AML-193 (cell line): Measurements from ENCODE around the gene KIAA1217.
"Not testable (repeated sequence)": the region's sequence is repeated elsewhere in the genome, so short reads cannot be mapped to it uniquely, and the experiment has no call there.

Experiments used
- DNase-seq, 2 experiments: peaks; one replicate each; lab custom pipeline; 2025; lab: John Stamatoyannopoulos, UW

The KIAA1217 gene

DNA sequence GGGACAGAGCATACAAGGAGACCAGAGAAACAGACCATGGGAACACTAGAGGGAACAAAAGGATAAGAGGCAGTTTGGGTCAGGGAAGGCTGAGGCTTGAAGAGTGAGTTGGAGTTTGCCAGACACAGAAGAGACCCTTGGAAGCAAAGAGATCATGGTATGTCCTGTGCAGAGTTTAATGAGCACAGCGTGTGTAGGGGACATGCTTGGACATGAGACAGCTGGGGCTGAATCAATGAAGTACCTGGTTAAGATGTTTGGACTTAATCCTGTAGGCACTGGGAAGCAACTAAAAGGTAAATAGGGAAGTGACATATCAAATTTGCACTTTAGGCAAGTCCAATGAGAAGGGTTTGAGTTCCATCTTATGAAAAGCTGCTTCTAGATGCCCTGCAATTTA lies 79.6 kb downstream of the KIAA1217 start:
- no peak for DNase-seq

DNA sequence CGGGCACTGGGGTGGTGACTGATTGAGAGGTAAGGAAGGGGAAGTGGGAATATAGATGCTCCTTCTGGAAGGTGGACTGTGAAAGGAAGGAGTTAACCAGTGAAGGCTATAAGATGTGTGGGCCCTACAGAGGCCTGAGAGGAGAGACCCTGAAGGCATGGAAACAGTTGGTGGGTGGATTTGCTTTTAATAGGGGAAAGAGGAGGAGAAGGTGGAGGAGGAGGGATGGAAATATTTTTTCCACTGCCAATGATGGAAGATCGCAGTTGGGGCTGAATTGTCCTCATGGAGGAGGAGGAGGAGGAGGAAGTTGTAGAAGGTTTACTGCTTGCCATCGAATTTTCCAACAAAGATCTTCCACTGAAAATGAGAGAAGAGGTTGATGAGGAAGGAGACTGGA lies 80.3 kb downstream of the KIAA1217 start:
- no peak for DNase-seq

GRCh38 chr10:24292304-24293293 lies 83.7 kb downstream of the KIAA1217 start:
- no peak for DNase-seq

- no peak for DNase-seq
These were observed 90.8 kb downstream of the KIAA1217 start for GRCh38 chr10:24299578-24300260.

DNA sequence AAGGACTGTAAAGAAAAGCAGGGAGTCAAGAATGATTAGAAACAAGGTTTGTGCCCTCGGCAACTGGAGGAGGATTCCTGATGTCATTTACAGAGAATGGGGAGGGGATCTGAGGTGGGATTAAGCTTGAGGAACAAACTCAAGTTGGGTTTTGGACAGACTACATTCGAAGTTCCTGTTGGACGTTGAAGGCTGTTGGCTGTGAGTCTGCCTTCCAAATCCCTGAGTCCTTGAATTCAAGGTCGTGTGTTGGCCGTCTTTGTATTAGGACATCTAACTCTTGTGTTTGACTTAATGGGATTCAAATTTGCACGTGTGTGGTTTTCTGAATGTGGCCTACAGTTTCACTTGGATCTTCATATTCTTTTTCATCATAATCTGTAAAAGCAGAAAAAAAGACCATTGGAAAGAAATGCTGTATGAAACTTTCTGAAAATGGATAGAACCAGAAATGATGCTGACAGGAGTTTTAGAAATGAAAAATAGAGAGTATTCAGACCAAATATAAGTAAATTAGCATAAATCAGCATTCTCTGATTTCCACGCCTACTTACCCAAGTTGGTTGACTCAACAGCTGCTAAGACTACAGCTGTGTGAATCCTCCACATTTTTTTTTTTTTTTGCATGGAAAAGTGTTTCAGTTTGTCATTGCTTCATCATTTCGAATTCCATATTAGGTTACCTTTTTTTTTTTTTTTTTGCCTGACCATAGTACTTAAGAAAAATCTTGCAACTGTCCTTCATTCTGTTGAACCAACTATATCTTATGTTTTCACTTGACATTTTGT lies 94.8 kb downstream of the KIAA1217 start:
- no peak for DNase-seq

DNA sequence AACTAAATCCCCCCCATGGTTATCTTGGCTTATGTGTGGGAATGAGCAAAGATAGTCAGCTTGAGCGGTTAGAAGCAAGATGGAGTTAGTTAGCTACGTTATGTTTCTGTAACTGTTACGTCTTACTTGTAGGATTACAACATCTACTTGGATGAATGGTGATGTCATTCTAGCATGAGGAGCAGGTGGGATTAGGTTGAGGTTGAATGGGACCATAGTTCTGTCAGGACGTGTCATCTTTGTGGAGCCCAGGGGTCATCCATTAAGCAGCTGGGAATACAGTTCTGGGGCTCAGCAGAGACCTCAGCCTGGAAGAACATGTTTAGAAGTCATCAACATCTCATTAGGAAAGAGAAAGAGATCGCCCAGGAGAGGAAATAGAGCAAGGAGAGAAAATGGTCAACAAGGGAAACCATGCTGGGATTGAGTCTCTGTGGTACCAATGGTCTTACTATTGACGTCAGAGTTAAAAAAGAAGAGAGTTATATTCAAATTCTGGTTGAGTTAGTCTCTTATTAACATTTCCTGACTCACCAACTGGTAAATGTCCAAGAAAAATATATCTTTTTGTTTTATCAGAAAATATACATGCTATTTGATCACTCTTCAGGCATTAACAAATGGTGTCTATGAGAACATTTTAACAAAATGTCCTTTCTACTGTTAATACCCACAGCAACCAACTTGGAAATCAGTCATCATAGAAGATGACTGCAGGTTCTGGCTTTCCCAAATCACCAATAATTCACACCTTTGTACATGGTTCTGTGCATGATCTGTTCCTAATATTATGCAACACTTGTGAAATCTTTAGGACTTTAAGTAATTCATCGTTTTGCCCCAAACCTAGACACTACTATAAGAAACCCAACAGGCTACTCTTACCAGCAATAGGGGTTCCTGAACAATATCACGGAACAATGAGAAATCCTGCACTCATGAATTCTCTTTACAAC lies 96.9 kb downstream of the KIAA1217 start:
- DNase-seq, result no peak

GRCh38 chr10:24306507-24306875 lies 97.6 kb downstream of the KIAA1217 start:
- DNase-seq, result no peak

GRCh38 chr10:24307116-24307515 lies 98.2 kb downstream of the KIAA1217 start:
- no peak for DNase-seq

- no peak for DNase-seq
These were observed 99.0 kb downstream of the KIAA1217 start for GRCh38 chr10:24307696-24308485.

DNA sequence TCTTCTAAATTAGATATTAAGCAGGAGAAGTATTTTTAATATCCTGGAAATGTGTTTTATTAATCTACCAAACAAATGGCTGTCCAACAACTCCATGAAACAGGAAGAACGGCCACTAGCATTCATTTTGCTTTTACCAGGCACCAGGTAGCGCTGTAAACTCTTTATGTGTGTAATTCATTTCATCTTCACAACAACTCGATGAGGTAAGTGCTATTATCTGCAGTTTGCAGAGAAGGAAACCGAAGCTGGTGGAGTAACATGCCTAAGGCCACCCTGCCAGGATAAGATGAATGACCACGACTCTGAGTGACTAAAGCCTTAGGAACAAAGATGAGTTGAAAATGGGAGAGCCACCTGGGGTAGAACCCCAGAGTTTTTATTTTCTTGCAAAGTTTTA lies 101.2 kb downstream of the KIAA1217 start:
- DNase-seq, result no peak

DNA sequence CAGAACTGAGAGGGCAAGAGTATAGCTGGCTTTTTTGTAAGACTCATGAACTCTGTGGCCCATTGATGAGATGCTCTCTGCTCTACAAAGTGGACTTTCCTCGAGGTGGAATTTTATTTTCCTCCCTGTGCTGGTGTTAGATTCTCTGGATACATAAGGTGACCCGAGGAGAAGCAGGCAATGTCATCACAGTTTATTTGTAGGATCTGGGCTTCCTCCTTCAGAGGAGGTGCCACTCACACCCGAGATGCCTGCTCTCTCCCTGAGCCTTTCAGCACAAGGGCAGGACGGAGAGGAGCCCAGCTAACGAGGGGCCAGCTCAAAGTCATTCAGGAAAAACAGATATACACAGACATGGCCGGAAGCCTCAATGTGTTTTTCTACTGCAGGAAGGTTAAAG lies 103.0 kb downstream of the KIAA1217 start:
- no peak for DNase-seq

- DNase-seq, result no peak
These were observed 104.3 kb downstream of the KIAA1217 start for GRCh38 chr10:24313283-24313682.

DNA sequence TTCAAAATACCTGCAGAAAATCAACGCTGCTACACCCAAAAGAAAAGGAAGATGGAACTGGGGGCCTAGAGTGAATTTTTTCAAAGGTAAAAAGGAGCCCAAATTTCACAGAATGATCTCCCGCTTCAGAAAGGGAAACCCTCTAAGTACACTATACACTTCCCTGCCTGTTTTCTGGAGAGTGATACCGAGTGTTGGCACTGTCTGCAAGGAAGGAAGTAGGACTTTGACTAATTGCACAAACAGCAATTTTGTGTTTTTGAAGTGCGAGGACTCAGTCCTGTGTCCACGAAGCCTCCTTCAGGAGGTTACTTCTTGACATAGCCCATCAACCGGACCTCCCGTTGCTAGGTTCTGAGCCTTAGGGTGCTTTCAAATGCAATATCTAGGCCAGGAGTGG lies 106.3 kb downstream of the KIAA1217 start:
- DNase-seq, result no peak

DNA sequence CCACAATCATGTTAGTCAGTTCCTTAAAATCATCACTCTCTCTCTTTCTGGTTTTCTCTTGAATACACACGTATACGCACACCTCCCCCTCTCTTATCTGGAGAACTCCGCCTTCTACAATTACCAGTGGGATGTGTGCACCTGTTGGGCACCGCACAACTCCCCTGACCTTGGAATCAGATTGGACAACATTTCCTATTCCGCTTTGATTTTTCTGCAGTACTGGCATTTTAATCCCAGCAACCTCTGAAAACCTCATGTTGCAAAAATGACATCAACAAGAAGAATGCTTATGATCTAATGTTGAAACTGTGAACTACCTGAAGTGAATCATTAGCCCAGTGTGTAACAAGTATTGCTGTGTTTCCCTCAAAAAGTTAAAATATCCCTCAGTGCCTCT lies 109.6 kb downstream of the KIAA1217 start:
- no peak for DNase-seq

- DNase-seq, result no peak
These were observed 111.4 kb downstream of the KIAA1217 start for GRCh38 chr10:24320373-24320772.

DNA sequence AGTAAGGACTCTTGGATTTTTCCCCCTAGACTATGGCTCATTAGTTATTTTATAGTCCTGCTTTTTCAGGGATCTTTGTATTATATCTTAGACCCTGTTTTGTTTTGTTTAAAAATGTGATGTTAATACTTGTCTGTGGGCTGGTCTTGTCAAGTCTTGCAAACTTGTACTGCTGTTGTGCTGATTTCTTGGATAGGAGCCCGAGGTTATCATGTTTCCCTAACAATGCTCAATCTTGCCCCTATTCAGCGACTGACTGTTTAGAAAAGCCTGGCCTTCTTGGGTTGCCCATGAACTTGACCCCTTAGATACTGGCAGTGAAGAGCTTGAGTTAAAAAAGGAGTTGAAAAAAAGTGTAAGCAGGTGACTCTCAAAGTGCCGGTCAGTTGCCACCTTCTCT lies 115.7 kb downstream of the KIAA1217 start:
- no peak for DNase-seq

DNA sequence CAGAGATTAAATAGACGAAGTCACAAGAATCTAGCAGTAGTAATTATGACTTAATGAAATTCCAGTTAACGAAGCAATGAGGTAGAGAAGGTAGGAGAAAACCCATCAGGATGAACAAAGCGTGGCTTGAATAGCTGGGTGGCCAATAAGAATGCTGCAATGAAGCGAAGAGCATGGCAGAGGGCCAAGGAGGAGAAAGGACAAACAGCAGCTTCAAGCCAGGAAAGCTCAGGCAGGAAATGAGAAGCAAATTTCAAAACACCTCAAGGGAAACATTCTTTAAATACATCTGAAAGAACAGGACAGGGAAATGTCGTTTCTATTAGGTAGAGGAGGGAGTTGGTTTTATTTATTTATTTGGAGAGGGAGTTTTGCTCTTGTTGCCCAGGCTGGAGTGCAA lies 122.5 kb downstream of the KIAA1217 start:
- no peak for DNase-seq

DNA sequence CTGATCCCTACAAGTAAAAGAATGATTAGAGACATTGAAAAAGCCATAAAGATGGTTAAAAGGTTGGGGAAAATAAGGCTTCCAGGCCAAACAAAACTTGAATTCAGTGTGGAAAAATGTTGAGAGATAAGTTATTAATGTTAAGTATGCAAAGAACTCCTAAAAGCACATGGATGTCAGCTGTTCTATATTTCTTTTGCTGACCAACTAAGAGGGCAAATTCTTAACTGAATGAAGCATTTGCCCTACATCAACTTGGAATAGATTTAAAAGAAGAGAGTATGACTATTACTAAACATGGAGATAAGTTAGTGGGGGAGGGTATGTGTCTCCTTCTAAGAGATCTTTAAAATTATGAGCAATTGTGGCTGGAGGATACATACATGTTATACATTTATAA lies 124.8 kb downstream of the KIAA1217 start:
- DNase-seq, result no peak

GRCh38 chr10:24334279-24334939 lies 125.5 kb downstream of the KIAA1217 start:
- DNase-seq, result no peak

DNA sequence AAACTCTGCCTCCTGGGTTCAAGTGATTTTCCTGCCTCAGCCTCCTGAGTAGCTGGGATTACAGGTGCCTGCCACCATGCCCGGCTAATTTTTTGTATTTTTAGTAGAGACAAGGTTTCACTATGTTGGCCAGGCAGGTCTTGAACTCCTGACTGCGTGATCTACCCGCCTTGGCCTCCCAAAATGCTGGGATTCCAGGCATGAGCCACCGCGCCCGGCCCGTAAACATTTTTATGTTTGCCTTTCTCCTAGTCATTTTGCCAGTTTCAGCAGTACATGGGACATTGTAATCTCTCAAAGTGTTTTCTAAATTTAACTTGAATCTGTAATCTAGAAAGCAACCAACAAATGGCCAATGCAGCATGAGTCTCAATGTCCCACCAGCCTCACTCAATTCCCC lies 128.8 kb downstream of the KIAA1217 start:
- DNase-seq, result not testable (repeated sequence)
